Raji (cell line): Measurements from ENCODE around the gene LRFN2.

Experiments used
- POLR2A ChIP-seq: IDR thresholded peaks from 2 replicates; pipeline ENCODE4 v1.6.1; 2011; ENCODE audit warnings: low read depth, low read length, control low read depth; ENCODE audit not compliant: insufficient read depth

LRFN2 gene

DNA sequence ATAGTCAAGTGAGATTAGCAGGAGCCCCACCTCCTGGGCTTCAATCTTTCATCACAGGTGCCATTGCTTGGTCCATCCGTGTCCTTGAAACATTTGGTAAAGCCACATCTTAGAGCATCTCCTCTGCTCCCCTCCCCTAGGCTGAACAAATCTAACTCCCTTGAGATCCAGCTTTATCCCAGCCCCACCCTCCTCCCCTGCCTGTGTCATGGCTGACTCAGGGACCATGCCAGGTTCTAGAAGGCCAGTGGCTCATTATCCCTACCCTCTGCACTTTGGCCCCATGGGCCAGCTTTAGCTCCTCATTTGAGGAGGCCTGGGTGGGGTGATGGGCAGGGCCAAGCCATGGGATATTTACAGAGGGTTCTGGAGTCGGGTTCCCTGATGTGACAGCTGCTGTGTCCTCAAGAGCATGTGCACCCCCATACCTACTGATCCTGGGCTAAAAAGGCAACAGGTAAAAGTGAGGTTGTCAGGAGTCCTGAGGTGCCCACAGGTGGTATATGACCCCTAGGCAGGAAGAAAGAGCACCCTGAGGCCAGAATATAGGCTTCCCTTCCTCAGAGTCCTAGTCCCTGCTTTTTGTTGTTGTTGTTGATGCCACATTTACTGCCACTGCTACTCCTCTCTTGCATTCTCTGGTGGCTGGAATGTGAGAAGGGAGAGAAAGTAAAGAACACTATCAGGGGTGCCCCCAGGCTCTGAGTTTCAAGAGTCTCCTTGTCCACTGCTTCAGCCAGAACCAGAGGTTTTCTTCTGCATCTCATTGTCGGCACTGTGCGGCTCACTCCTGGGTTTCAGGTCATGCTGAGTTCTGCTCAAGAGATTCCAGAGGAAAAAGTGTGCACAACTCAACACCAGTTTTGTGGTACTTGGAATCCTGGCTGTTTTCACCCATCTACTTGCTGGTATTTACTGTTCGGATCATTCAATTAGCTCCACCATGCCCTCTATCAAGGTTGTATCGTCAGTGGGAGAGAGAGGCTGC, 228.4 kb downstream of the LRFN2 start:
- no peak for TF ChIP-seq POLR2A

DNA sequence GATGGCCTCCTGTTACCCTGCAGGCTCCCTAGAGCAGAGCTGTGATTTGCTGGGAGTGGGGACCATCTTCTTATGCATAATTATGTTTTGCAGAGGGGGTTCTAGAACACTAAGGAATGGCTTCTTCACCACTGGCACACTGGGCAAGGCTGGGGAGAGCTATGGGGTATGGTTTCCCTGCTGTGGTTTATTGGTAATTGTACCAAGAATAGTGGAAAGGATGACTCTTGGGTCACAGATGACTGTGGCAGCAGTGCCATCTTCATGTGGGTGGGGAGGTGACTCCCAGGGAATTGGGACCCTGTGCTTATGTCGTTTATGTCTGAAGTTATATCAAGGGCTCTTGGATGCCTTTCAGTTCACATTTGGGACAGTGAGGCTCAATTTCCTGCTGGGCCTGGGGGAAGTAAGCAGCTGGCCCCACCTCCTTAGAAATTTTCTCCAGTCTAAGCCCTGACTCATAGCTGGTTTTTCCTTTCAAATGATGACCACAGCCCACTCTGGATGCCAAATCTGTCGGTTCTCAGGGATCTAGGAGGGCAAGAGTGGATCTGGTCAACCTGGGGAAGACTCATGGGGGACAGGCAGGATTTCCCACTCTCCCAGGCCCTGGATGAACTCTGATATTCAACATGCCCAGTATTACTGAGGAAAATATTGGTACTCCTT, 230.8 kb downstream of the LRFN2 start:
- TF ChIP-seq POLR2A: no peak

DNA sequence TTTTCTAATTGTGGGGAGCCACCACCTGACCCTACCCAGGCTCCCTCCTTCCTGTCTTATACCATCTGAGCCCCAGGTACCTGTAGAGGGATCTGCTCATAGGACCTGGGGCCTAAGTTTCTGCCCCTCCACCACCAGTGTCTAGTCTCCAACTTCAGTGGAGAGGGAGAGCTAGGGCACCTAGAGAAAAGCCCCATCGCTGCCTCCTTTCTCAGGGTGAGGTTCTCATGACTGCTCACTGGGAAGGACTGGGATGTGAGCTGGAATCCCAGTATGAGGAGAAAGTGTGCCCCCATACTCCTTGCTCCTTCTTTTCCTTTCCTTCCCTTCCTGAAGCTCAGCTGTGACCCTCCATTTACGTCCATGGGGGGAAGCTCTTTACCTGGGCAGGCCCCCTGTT, 231.6 kb downstream of the LRFN2 start:
- no peak for TF ChIP-seq POLR2A

DNA sequence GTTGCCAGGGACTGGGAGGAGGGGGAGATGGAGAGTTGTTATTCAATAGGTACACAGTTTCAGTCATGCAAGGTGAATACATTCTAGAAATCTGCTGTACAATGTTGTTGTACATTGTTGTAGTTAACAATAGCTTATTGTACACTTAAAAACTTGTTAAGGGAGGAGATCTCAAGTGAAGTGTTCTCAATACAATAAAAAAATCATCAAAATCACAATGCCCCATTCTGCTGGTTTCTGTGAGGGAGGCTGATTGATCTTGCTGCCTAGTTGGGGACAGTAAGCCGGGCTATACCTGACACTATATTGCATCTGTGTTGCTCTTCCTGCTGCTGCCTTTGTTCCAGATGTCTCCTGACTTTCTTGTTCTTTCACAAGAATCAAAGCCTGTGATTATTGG, 232.1 kb downstream of the LRFN2 start:
- no peak for TF ChIP-seq POLR2A

DNA sequence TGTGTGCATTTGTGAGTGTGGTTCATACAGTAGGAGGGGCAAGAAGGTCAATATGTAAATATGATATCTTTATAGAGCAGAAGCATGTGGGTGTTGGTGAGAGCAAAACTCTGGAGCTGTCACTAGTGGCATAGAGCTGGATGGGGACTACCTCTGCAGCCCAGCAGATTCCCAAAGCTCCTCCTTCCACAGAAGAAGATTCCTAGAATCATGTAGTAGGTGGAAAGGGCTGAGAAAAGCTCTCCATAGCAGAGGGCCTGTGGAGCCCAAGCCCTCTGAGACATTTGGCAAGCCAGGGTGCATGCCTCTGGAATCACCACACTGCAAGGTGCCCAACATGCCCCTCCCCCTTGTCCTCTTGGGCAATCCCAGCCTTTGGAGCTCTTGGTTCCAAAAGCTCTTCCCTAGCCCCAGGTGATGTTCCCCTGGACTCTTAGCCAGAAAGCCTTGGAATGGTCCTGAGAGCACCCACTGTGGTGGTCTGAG, 233.2 kb downstream of the LRFN2 start:
- no peak for TF ChIP-seq POLR2A

DNA sequence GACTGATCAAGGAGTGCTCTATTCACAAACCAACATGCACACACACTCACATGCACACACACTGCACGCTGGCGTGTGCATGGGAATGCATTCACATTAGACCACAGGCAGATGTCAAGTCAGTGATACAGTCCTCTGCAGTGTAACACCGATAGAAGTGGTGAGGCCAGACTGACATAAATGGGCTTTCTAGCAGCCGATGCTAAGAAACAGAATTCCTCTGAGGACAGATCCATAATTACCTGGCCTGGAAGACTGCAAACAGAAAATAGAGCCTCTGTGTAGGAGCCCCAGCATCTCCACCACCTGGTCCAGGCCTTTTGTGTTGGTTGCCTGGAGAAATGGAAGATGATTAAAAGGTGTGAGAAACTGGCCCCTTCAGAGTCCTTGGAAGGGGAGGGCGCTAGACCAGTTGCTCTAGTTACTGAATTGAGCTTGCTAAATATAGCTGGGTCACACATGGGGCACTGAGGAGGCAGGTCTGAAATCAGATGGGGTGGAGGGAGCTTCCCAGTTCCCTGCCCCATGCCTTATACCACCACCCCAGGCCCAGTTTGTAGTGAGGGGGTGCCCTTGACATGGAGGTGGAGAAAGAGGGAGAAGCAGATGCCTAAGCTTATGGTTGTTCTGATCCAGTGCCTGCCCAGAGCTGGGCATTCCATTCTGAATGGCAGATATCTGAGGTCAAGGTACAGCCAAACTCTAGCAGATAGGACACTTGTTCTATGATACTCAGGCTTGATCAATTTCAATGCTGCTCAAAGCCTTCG, 233.8 kb downstream of the LRFN2 start:
- no peak for TF ChIP-seq POLR2A

DNA sequence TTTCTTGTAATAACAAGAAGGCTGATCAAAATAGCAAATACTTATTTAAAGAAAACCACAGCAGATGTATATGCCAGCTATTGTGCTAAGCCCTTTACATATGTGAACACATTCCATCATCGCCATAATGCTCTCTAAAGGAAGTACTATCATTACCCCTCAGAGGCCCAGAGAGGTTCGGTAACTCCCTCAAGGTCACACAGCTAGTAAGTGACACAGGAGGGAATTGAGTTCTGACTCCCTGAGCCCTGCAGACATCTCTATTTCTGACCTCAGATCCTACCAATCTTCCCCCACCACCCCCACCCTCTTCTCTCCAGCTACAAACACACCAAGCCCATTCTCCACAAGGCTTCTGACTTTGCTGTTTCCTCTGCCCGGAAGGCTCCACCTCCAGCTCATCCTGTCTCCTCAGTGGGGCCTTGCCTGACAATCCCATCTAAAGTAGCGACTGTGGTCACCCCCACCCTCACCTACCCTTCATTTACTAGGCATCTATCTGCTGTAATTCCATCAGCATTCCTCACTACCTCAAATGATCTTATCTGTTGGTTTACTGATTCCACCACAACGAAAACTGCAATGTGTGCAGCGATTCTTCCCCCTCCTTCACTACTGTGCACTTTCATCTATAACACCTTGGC, 234.5 kb downstream of the LRFN2 start:
- no peak for TF ChIP-seq POLR2A

DNA sequence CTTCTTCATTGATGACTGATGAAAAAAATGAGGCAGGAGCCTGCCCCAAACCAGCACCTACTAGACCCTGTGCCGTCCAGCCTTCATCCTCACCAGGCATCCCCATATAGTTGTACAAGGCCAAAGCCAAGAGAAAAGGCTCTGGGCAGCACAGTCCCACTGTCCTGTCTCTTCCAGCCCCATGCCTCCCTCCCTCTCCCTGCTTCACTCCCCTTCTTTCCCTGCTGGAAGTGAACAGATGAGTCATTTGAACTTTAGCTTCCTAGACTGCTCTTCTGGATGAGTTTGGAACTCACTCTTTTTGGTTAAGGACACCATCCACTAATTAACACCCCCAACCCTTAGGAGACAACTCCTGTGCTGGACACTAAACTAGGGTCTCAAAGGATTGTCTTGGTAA, 235.2 kb downstream of the LRFN2 start:
- no peak for TF ChIP-seq POLR2A

DNA sequence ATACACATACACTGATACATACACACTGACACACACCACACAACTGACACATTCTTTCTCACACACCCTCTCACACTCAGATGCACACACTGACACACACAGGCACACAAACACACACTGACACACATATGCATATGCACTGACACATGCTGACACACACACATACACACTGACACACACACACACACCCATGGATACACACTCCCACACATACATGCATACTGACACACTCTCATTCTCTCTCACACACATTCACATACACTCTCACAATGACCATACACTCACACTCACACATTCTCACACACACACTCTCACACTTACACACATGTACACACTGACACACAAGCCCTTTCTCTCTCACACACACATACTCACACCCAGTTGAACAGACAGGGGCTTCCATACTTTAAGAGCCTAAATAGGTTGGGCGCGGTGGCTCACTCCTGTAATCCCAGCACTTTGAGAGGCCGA, 236.4 kb downstream of the LRFN2 start:
- no peak for TF ChIP-seq POLR2A

DNA sequence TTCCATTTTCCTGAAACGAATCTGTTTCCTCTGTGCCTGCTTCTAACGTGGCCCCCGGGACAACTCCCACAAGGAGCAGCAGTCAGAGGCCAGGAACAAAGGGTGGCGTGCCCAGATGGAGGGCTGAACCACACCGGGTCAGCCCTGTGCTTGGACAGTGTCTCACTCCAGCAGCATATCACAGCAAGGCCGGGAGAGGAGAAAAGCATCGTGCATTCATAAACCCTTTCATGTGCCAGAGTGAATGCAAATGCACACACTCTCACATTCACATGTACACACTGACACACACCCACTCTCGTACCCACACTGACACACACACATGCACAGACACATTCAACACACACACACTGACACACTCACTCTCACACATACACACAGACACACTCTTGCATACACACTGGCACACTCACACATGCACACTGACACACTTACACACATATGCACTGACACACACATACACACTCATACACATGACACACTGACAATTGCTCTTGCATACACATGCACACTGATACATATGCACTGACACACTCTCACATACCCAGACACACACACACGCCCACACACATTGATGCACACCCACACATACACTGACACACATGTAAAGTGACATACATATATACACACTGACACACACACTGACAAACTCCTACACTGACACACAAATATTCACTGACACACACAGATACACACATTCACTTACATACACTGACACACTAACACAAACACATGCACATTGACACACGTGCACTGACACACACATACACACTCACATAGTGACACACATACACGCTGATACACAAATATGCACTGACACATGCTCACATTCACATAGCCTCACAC, 237.0 kb downstream of the LRFN2 start:
- no peak for TF ChIP-seq POLR2A

DNA sequence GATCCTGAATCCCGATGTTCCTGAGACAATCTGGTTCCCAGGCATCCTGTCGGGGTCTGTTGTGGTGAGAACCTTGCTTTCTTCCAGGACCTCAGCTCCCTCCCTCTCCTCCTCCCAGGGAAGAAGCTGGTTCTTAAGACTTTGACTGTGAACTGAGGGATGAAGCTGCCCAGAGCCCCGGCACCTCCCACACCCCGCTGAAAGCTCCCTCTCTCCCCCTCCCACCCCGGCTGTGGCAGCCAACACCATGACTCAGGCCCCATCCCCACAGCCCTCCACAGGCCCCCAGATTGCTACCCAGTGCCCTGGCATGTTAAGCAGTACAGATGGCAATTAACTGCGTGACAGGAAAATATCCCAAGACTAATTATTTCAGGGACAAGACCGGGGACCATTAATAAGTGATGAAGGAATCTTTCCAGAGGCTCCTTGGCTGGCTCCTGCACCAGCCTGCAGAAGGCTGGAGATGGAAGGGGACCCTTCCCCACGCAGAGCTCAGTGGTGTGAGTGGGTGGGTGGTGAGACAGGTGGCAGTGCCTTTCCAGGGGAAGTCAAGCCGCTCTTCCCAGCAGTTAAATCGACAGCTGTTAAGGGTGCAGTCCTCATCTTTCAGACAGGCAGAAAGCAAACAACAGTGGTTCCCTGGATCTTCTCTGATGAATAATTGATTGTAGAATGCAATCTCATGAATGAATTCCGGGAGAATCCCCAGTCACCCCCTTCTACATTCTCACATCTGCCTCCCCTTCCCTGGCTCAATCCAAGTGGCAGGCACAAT, 237.9 kb downstream of the LRFN2 start:
- no peak for TF ChIP-seq POLR2A

DNA sequence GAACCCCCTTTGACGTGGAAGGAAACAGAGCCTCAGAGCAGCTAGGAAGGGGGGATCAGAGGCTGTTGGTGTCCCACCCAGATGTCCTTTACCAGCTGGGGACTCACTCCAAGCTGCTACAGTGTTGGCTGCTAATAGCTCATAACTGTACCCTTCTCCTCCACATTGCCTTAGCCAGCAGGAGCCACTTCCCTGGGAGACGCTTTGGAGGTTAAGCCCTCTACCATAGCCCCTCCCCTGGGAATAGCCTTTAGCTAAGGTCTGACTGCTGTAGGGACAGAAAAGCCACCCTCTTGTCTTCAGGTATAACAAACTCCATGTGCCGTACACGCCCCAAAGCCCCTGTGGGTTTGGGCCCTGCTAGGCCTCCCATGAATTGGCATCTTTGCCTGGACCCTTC, 238.6 kb downstream of the LRFN2 start:
- TF ChIP-seq POLR2A: no peak

DNA sequence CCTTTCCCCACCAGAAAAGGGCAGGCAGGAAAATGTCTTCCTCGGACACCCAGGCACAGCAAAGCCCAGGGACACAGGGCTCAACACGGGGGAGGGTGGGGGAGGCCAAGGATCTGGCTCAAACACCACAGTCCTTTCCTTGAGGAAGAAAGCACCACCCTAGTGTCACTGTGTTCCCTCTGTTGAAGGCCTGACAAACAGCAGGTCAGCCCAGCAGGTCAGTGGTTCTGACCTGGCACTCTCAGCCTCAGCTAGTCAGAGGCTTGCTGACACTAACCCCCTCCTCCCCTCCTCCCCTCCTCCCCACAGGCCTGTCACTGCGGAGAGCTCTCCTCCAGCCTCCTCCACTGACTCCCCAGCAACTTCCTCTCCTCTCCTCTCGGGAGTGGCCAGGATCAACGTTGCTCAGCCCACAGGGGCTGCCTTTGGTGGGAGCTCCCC, 239.6 kb downstream of the LRFN2 start:
- no peak for TF ChIP-seq POLR2A
